Brain microvascular endothelial cell (primary cell): ENCODE measurements around the gene PHAF1.

Experiments
- DNase-seq: peaks from one replicate; pipeline ENCODE4 v3.0.0-alpha.2; 2020
- H3K27ac ChIP-seq: fragments of 250-450 bp; sonication (Bioruptor Pico); 2 replicates; pipeline ENCODE4 v1.5.1; 2020; ENCODE audit warnings: mild to moderate bottlenecking, moderate library complexity
- H3K27me3 ChIP-seq: fragments of 250-450 bp; sonication (Bioruptor Pico); replicated peaks from 2 replicates; pipeline ENCODE4 v1.5.1; 2020; ENCODE audit warnings: mild to moderate bottlenecking
- H3K36me3 ChIP-seq: fragments of 250-450 bp; sonication (Bioruptor Pico); replicated peaks from 2 replicates; pipeline ENCODE4 v1.5.1; 2020; ENCODE audit warnings: mild to moderate bottlenecking
- H3K4me3 ChIP-seq: 2 replicates; pipeline ENCODE4 v1.5.1; 2011; ENCODE audit warnings: low read depth, mild to moderate bottlenecking, control low read depth, low read length, moderate library complexity
- in situ Hi-C: cut with HindIII; loops from 2 replicates; pipeline ENCODE4 v1.10.0; 2017; ENCODE audit warnings: low sequenced_read_pairs, low pct_ligation_motif_present
- TF ChIP-seq, protein P1 (sequence below): IDR thresholded peaks from 2 replicates; pipeline ENCODE4 v1.5.1; 2011; ENCODE audit warnings: low read depth, mild to moderate bottlenecking, moderate library complexity, low read length, control low read depth, inconsistent platforms; ENCODE audit errors: missing control alignments

PHAF1 gene

DNA sequence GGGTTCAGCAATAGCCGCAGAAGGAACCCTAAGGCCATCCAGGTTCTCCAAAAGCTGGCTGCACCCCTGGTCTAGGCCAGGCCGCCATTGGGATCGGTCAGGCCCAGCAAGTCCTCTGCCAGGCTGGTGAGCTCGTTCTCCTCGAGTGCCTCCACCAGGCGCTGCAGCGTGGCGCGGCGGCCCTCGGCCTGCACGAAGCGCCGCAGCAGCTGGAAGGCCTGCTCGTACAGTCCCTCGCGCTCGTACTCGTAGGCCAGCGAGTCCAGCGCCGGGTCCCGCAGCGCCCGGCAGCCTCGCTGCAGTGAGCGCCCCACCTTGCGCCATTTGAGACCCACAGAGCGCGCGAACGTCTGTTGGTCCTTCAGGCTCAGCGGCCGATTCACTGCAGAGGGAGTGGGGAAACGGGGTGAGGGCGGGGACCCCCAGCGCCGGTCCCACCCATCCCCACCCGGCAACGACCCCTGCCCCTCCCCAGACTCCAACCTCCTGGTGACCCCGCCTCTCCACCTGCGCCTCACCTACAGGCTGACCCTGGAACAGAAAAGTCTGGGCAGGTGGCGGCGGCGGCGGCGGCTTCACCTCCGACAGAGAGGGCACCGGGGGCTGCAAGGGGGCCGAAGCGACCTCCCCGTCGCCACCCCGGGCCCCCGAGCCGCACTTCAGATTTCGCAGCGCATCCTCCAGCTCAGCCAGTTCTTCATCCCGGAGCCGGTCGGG is 45.0 kb downstream of the PHAF1 start:
- H3K36me3 ChIP-seq: no peaks in the 10 kb centered on the region
- peaks cover 6% of the 10 kb centered on the region for H3K27me3 ChIP-seq
- H3K27ac ChIP-seq: no peak overlapping the region
- in situ Hi-C loops: no loop called here
- DNase-seq: no peak
- peak overlapping the region; percentile 5 for H3K4me3 ChIP-seq
- TF ChIP-seq, protein P1, sequence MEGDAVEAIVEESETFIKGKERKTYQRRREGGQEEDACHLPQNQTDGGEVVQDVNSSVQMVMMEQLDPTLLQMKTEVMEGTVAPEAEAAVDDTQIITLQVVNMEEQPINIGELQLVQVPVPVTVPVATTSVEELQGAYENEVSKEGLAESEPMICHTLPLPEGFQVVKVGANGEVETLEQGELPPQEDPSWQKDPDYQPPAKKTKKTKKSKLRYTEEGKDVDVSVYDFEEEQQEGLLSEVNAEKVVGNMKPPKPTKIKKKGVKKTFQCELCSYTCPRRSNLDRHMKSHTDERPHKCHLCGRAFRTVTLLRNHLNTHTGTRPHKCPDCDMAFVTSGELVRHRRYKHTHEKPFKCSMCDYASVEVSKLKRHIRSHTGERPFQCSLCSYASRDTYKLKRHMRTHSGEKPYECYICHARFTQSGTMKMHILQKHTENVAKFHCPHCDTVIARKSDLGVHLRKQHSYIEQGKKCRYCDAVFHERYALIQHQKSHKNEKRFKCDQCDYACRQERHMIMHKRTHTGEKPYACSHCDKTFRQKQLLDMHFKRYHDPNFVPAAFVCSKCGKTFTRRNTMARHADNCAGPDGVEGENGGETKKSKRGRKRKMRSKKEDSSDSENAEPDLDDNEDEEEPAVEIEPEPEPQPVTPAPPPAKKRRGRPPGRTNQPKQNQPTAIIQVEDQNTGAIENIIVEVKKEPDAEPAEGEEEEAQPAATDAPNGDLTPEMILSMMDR: no peak

DNA sequence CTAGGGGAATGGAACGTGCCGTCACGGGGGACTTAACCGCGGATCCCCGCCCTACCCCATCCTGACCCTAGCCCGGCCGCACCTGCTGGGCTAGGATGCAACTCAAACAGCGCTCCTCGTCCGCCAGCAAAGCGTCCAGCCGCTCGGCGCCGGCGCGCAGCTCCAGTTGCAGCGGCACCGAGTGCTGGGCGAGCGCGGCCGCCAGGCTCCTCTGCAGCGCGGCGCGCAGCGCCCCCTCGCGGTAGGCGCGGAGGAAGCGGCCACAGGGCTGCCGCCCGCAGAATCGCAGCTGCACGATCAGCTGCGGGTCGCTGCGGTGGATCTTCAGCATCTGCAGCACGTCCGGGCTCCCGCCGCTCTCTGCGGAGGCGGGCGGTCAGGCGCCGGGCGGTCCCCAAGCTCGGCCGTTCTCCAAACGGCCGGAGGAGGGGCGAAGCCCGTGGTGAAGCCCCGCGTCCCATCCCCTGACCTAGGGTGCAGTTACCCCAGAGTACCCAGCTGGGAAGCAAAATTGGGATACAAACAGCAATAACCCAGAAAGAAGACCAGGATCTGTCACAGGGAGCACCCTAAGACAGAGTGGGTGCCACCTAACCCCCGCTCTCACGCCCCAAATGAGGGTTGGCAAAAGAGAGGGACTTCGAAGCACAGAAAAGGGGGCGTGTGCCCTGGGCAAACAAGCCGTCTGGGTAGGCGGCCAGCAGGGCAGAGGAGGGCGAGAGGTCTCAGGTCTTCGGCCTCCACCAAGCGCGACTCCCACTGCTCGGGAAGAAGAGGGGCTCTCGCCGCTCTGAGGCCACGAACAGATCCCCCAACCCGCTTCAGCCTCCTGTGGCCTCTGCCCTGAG is 45.8 kb downstream of the PHAF1 start:
- Histone ChIP-seq H3K4me3 (peak overlapping the region; percentile 5), H3K27ac (no peak overlapping the region), H3K36me3 (no peaks in the 10 kb centered on the region), H3K27me3 (peaks cover 6% of the 10 kb centered on the region)
- TF ChIP-seq, protein P1: peak; percentile 62
- in situ Hi-C loops: no loop called here
- peak; percentile 33 for DNase-seq

DNA sequence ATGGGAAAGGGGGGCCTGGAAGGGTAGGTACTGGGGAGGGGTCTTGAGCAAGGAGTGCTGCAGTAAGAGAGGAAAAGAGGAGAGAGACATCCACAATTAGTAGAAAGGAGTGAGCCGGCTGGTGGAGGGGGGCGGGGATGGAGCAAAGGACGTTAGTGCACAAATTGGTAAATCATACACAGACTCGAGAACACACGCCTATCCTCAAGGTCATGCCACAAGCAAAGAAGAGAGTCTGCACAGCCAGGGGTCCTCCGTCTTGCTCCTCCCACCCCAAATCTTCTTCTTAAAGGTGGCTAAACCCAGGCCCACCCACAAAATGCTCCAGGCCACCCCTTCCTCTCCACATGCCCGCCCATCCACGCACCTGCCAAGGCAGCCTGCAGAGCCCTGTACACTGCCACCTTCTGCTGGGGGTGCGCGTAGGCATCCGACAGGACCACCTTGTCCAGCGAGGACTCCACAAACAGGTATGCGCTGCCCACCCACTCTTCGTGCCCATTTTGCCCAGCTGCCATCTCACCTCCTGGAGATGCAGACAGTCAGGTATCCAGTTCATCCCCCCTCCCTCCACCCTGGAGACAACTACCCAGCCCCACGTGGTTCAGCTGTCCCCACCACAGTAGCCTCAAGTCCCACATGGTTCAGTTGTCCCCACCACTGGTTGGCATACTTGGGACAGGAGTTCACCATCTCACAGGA is 46.6 kb downstream of the PHAF1 start:
- DNase-seq: no peak
- in situ Hi-C loops: no loop called here
- no peak overlapping the region for H3K27ac ChIP-seq
- H3K36me3 ChIP-seq: no peaks in the 10 kb centered on the region
- H3K4me3 ChIP-seq: no peak overlapping the region
- TF ChIP-seq, protein P1: no peak
- H3K27me3 ChIP-seq: peaks cover 6% of the 10 kb centered on the region

DNA sequence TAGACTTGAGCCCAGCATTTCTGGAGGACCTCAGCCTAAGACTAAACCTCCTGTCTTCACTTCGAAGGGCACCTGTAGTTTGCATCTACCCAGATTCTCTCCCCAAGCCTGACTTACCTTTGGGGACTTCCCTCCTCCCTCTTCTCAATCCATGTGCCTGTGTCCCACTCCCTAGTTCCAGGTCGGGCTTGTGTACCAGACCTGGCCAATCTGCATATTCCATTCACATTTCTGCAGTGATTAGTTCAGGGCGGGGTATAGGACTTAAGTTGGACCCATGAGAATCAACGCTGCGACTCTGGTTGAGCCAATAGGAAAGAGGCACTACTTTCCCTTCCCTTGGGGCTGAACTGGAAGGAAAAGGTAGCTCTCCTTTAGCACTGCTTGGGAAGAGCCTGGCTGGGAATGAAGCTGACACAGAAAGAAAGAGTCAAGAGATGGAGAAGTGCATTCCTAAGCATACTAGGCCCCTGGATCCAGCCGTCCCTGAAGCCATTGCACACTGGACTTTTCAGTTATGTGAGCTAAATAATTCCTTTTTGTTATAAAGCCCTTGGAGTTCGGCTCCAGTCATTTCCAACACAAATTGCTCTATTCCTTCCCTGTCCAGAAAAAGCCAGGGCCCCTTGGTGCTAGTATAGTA is 47.5 kb downstream of the PHAF1 start:
- no peak overlapping the region for H3K27ac ChIP-seq
- no peaks in the 10 kb centered on the region for H3K36me3 ChIP-seq
- TF ChIP-seq, protein P1: no peak
- in situ Hi-C loops: no loop called here
- peaks cover 10% of the 10 kb centered on the region for H3K27me3 ChIP-seq
- H3K4me3 ChIP-seq: no peak overlapping the region
- DNase-seq: no peak

DNA sequence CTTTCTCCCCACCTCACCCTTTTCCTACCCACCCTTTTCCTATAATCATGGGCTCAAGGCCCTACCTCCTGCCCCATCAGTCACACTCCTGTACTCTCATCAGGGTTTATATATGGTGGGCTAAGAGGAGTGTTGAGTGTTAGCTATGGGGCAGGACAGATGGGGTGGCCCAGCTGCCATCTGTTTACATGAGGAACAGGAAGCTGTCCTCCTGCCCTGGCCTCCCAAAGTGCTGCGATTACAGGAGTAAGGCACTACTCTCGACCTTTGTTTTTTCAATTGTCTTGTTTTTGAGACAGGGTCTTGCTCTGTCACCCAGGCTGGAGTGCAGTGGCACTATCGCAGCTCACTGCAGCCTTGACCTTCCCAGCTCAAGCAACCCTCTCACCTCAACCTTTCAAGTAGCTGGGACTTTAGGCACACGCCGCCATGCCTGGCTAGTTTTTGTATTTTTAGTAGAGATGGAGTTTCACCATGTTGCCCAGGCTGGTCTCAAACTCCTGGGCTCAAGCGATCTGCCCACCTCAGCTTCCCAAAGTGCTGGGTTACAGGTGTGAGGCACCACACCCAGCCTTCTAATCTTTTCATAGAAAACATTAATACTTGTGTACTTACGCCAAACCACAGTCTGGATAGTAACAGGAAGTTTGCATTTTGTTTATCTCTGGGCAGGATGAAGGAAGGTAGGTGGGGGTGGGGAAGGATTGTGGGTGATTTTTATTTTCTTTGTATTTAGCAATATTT is 48.3 kb downstream of the PHAF1 start:
- no peak overlapping the region for H3K27ac ChIP-seq
- in situ Hi-C loops: no loop called here
- DNase-seq: no peak
- H3K36me3 ChIP-seq: no peaks in the 10 kb centered on the region
- peaks cover 15% of the 10 kb centered on the region for H3K27me3 ChIP-seq
- TF ChIP-seq, protein P1: no peak
- H3K4me3 ChIP-seq: no peak overlapping the region
